GM12874 (cell line): ENCODE results near the gene NRL.

Source experiments
- TF ChIP-seq, protein P1 (sequence below): IDR thresholded peaks from 2 replicates; pipeline ENCODE4 v1.5.1; 2011; ENCODE audit warnings: low read depth, mild to moderate bottlenecking, control low read depth, low read length, moderate library complexity; ENCODE audit not compliant: insufficient read depth

The NRL gene

DNA sequence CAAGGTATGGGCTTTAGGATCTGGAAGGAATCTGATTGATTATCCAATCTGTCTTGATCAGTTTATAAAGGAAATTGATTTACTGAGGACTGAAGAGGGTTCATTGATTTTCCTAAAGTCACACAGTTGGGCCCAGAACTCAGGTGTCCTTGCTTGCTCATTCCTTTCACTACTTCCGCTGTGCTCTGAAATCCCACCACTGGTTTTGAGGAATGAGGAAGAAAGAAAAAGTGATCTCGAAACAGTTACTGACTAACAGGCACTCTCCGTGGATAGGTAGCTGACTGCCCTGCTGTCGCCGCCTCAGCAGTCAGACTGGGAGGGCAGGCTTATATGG lies 15.6 kb upstream of the NRL start, which contains the start of gene FITM1:
Gene FITM1, plus strand, starts transcription at position 280 of the 337 bp plus-strand sequence. CDS start 905 bp downstream, outside the sequence.
- TF ChIP-seq, protein P1, sequence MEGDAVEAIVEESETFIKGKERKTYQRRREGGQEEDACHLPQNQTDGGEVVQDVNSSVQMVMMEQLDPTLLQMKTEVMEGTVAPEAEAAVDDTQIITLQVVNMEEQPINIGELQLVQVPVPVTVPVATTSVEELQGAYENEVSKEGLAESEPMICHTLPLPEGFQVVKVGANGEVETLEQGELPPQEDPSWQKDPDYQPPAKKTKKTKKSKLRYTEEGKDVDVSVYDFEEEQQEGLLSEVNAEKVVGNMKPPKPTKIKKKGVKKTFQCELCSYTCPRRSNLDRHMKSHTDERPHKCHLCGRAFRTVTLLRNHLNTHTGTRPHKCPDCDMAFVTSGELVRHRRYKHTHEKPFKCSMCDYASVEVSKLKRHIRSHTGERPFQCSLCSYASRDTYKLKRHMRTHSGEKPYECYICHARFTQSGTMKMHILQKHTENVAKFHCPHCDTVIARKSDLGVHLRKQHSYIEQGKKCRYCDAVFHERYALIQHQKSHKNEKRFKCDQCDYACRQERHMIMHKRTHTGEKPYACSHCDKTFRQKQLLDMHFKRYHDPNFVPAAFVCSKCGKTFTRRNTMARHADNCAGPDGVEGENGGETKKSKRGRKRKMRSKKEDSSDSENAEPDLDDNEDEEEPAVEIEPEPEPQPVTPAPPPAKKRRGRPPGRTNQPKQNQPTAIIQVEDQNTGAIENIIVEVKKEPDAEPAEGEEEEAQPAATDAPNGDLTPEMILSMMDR: no peak

DNA sequence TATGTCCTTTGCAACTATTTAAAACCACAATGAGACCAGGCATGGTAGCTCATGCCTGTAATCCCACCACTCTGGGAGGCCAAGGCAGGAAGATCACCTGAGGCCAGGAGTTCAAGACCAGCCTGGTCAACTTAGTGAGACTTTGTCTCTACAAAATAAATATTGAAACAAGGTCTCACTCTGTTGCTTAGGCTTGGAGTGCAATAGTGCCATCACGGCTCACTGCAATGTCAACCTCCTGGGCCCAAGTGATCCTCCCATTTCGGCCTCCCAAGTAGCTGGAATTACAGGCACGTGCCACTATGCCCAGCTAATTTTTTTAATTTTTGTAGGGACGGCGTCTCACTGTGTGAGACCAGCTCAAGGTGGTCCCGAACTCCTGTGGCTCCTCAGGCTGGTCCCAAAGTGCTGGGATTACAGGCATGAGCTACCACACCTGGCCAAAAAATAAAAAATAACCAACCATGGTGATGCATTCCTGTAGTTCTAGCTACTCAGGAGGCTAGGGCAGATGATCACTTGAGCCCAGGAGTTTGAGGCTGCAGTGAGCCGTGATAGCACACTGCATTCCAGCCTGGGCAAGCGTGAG lies 14.8 kb upstream of the NRL start:
- TF ChIP-seq, protein P1: no peak

GRCh38 chr14:24127673-24128072 lies 12.9 kb upstream of the NRL start:
- TF ChIP-seq, protein P1: no peak

DNA sequence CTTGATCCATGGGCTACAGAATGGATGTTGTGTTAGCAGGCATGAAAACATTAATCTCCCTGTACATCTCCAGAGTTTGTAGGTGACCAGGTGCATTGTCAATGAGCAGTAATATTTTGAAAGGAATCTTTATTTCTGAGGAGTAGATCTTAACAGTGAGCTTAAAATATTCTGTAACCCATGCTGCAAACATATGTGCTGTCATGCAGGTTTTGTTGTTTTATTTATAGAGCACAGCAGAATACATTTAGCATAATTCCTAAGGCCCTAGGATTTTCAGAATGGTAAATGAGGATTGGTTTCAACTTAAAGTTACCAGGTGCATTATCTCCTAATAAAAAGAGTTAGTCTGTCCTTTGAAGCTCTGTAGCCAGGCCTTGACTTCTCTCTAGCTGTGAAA lies 12.2 kb upstream of the NRL start:
- TF ChIP-seq, protein P1: no peak

DNA sequence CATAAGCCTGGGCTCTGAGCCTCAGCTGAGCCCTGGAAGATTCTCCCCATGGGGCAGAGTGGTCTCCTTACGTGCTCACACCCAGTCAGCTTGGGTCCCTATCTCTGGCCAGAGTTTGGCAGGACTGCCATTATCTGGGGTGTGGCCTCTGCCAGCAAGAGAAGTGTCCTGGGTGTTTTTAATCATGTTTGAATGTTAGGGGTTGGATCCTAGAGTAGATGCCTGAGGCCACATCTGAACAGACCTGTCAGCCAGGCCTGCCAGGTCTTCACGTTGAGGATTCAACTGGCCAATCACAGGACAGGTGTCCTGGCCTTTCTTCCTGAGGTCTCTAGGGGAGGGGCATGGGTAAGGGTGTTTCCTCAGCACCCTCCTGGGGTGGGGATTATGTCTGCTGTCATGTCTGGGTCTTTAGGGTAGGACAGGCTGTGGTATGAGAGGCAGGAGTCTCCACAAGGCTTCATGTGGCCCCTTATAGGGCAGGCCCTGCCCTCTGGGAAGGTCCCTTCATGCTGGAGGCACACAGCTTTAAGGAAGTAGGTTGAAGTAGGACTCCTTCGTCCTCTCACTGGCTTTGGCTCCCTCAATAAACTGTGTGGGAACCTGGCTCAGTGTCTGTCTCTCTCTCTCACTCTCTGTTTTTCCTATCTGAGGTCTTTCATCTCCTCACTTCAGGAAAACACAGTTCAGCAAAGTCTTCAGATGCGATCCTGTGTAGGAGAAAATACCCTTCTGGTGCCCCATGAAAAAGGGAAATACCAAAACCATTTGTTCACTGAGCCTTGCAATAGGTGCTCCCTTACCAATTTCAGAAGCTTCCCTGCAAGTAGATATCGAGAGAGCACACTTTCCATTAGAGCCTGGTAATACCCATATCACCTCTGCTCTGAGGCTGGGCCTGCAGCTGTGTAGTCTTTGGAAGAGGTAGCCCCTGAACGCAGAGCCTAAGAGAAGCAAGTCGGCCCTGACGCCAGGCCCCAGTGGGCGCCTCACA lies 9.0 kb upstream of the NRL start:
- TF ChIP-seq, protein P1: no peak

DNA sequence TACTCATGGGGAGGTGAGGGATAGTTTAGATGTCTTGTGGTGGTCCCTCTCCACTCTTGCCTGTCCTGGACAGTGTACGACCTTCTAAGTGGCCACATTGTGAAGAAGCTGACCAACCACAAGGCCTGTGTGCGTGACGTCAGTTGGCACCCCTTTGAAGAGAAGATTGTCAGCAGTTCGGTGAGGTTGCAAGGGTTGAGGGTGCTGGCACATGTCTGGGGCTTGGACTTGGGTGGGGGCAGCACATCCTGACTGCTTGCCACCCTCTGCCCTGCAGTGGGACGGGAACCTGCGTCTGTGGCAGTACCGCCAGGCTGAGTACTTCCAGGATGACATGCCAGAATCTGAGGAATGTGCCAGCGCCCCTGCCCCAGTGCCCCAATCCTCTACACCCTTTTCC lies 8.1 kb upstream of the NRL start:
- TF ChIP-seq, protein P1: no peak

GRCh38 chr14:24122416-24122815 lies 7.7 kb upstream of the NRL start:
- TF ChIP-seq, protein P1: no peak
